Stimulated activated CD8-positive, alpha-beta memory T cell treated with anti-CD3 and anti-CD28 coated beads, Interleukin-2, amount 100 ng/mL, for 1 hour (primary cell): ENCODE data around the gene SETD2.

Experiments
- DNase-seq, 2 donors: peaks; one replicate each; pipeline ENCODE4 v3.0.0-alpha.2; 2020; ENCODE audit warnings: low read depth in 2 of 2

The SETD2 gene

GRCh38 chr3:47009225-47010110 lies 154.4 kb downstream of the SETD2 start:
- DNase-seq = peak; percentile 48 to 54

DNA sequence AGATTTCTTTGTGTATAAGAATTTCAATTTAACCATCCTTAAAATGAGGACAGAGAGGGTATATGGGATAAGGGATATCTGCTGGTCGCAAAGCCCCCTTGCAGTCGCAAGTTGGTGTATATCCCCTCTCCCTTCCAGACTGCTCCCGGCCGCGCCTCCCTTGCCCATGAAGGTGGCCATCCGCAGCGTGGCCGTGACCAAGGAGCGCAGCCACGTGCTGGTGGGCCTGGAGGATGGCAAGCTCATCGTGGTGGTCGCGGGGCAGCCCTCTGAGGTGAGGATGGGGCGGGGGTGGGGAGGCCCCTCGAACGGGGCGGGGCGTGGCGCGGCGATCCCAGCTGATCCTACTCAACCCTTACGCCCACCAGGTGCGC lies 155.1 kb downstream of the SETD2 start:
- DNase-seq = no peak

DNA sequence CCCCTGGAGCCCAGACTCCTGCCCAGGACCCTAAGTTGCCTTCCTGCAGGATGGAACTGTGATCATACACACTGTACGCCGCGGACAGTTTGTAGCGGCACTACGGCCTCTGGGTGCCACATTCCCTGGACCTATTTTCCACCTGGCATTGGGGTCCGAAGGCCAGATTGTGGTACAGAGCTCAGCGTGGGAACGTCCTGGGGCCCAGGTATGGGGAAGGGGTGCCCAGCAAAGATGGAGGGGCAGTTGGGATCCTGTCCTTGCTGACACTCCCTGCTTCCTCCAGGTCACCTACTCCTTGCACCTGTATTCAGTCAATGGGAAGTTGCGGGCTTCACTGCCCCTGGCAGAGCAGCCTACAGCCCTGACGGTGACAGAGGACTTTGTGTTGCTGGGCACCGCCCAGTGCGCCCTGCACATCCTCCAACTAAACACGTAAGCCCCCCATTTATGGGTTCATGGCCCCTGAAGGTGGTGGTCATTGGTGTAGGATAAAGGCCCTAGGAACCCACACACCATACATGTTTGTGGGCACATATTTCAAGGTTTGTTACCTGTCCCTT lies 155.6 kb downstream of the SETD2 start:
- DNase-seq = no peak

GRCh38 chr3:47007482-47008233 lies 156.3 kb downstream of the SETD2 start:
- no peak for DNase-seq

GRCh38 chr3:47007001-47007400 lies 156.9 kb downstream of the SETD2 start:
- DNase-seq = no peak

- DNase-seq = no peak
Measured at GRCh38 chr3:47006145-47006651, 157.7 kb downstream of the SETD2 start.

GRCh38 chr3:47005212-47006144 lies 158.4 kb downstream of the SETD2 start:
- DNase-seq = no peak

DNA sequence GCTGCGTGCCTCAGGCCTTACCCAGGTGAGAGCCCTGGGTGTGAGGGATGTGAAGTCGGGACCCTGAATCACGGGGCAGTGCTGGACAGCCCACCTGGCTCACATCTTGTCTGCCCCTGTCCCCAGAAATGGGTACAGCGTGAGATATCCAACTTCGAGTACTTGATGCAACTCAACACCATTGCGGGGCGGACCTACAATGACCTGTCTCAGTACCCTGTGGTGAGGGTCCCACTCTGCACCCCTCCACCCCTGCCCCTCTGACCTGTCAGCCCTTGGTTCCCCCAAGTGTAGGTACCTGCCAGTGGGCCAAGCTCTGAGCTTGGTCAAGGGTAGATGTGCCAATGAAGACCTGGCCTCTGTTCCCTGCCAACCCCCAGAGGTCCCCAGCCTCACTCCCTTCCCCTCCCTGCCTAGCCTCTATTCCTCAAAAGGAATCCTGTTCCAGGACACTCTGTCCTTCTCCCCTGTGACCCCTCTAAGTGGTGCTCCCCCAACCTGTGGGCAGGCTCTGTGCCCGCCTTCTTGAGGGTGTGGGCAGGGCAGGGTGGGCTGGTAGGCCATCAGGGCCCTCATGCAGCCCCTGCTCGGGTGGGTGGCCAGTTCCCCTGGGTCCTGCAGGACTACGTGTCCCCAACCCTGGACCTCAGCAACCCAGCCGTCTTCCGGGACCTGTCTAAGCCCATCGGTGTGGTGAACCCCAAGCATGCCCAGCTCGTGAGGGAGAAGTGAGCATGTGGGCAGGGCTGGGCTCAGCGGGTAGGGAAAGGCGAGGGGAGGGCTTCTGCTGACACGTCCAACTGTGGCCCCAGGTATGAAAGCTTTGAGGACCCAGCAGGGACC lies 159.3 kb downstream of the SETD2 start:
- no peak for DNase-seq

DNA sequence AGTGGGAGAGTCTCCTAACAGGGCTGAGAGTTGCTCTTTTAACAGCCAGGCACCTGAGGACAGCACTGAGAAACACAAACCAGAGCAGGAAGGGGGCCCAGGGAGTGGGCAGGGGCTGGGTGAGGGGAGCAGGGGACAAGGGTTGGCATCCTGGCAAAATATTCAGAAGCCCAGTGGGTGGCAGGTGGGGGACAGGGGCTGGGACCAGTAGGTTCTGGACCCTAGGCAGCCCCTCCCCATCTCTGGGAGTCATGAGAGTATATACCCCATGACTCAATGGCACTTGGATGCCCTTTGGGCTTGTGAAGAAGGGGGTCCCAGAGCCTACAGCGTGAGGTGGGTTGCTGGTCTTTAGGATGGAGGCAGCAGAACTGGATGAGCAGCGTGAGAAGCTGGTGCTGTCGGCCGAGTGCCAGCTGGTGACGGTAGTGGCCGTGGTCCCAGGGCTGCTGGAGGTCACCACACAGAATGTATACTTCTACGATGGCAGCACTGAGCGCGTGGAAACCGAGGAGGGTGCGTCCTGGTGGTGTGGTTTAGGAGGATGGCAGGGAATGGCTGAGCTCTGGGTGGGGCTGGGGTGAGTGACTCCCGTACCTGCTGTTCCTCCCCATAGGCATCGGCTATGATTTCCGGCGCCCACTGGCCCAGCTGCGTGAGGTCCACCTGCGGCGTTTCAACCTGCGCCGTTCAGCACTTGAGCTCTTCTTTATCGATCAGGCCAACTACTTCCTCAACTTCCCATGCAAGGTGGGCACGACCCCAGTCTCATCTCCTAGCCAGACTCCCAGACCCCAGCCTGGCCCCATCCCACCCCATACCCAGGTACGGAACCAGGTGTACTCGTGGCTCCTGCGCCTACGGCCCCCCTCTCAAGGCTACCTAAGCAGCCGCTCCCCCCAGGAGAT lies 160.2 kb downstream of the SETD2 start:
- DNase-seq = no peak

DNA sequence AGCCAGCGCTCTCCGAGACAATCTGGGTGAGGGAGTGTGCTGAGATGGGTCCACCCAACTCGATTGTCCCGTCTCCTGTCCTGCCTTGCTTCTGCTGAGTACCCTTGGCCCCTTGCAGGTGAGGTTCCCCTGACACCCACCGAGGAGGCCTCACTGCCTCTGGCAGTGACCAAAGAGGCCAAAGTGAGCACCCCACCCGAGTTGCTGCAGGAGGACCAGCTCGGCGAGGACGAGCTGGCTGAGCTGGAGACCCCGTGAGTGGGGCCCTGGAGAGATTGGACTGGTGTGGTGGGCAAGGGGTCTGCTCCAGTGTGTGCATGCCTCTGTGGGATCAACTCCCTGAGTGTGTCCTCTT lies 160.9 kb downstream of the SETD2 start:
- DNase-seq = no peak

DNA sequence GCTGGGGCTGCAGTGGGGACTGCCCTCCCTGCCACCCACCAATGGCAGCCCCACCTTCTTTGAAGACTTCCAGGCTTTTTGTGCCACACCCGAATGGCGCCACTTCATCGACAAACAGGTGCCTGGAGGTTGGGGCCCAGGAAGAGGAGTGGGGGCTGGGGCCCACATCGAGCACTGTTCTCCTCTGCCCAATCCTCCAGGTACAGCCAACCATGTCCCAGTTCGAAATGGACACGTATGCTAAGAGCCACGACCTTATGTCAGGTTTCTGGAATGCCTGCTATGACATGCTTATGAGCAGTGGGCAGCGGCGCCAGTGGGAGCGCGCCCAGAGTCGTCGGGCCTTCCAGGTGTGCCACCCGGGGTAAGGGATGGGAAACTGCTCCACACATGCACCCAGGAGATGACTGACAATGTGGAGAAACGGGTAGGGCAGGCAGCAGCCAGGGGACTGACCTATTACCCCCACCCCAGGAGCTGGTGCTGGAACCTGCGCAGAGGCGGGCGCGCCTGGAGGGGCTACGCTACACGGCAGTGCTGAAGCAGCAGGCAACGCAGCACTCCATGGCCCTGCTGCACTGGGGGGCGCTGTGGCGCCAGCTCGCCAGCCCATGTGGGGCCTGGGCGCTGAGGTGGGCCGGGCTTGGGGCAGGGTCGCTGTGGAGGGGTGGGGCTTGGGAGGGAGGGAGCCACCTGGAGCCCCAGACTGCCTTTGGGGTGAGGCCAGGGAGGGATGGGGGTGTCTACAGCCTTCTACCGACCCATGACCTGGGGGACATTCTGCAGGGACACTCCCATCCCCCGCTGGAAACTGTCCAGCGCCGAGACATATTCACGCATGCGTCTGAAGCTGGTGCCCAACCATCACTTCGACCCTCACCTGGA lies 161.5 kb downstream of the SETD2 start:
- DNase-seq = no peak

GRCh38 chr3:47001731-47002170 lies 162.2 kb downstream of the SETD2 start:
- no peak for DNase-seq

DNA sequence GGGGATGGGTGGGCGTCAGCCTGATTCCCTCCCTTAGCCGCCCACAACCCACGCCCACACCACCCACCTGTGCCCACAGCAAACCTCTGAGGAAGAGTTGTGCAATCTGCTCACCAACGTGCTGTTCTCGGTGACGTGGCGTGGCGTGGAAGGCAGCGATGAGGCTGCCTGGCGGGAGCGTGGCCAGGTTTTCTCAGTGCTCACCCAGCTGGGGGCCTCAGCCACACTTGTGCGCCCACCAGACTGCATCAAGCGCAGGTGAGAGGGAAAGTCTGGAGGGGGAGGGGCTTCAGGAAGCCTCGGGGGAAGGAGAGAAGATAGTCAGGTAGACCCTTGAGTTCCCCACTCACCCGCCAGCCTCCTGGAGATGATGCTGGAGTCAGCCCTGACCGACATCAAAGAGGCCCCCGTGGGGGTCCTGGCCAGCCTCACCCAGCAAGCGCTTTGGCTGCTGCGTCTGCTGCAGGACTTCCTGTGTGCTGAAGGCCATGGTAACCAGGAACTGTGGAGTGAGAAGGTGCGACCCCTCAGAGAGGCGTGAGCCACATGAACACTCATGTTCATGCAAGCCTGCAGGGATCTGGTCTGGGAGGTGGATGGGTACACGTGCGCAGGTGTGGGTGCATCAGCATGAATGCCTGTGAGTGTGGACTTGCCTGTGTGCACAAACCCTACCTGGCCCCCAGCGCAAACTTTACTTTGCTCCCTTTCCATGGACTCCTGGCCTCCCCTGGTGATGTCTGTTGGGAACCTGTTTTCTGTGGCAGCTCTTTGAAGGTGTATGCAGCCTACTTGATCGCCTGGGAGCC lies 162.8 kb downstream of the SETD2 start:
- no peak for DNase-seq

GRCh38 chr3:47000198-47000815 lies 163.6 kb downstream of the SETD2 start:
- DNase-seq = no peak

GRCh38 chr3:46999516-47000197 lies 164.3 kb downstream of the SETD2 start:
- DNase-seq = no peak

GRCh38 chr3:46998852-46999515 lies 164.9 kb downstream of the SETD2 start:
- DNase-seq = no peak
